IPS-18c (cell line): ENCODE data around the gene KRTAP4-5.
"Not testable (repeated sequence)": the region's sequence is repeated elsewhere in the genome, so short reads cannot be mapped to it uniquely, and the experiment has no call there.

Experiments
- H3K4me3 ChIP-seq: 2 replicates; pipeline ENCODE4 v1.7.0; 2013; ENCODE audit warnings: low read depth, mild to moderate bottlenecking, low read length, moderate library complexity; ENCODE audit not compliant: insufficient read depth
- H3K9me3 ChIP-seq: one replicate; pipeline ENCODE4 v1.6.1; 2013; ENCODE audit warnings: mild to moderate bottlenecking, low read length, moderate library complexity; ENCODE audit not compliant: control insufficient read depth, insufficient read depth

Gene KRTAP4-5

GRCh38 chr17:41123292-41123990, 26.2 kb downstream of the KRTAP4-5 start:
- not testable (repeated sequence) for H3K4me3 ChIP-seq, H3K9me3 ChIP-seq

- Histone ChIP-seq H3K9me3 (no peaks in the 10 kb centered on the region), H3K4me3 (no peak overlapping the region)
These were observed 27.9 kb downstream of the KRTAP4-5 start for GRCh38 chr17:41121742-41122141.

- H3K4me3 ChIP-seq, H3K9me3 ChIP-seq: not testable (repeated sequence)
These were observed 29.6 kb downstream of the KRTAP4-5 start for GRCh38 chr17:41119696-41120690.

- Histone ChIP-seq H3K9me3 (peaks cover 2% of the 10 kb centered on the region), H3K4me3 (no peak overlapping the region)
These were observed 30.9 kb downstream of the KRTAP4-5 start for GRCh38 chr17:41118721-41119120.

GRCh38 chr17:41117846-41118386, 31.7 kb downstream of the KRTAP4-5 start, which contains the start of gene KRTAP4-11:
Gene KRTAP4-11 (minus strand): TSS chr17:41118373. CDS start chr17:41118315, 58 bp downstream.
- H3K9me3 ChIP-seq, H3K4me3 ChIP-seq: not testable (repeated sequence)

GRCh38 chr17:41116297-41116696, 33.3 kb downstream of the KRTAP4-5 start:
- Histone ChIP-seq H3K9me3 (peaks cover 5% of the 10 kb centered on the region), H3K4me3 (no peak overlapping the region)

GRCh38 chr17:41111151-41111885, 38.3 kb downstream of the KRTAP4-5 start:
- Histone ChIP-seq H3K9me3 (peaks cover 5% of the 10 kb centered on the region), H3K4me3 (no peak overlapping the region)

GRCh38 chr17:41108728-41109386, 40.8 kb downstream of the KRTAP4-5 start:
- H3K4me3 ChIP-seq, H3K9me3 ChIP-seq: not testable (repeated sequence)

- no peak overlapping the region for H3K4me3 ChIP-seq
- peaks cover under 1% of the 10 kb centered on the region for H3K9me3 ChIP-seq
These were observed 41.6 kb downstream of the KRTAP4-5 start for GRCh38 chr17:41107941-41108450.

GRCh38 chr17:41105347-41105746, 44.3 kb downstream of the KRTAP4-5 start, which contains the start of gene KRTAP4-9:
Gene KRTAP4-9 (plus strand): TSS chr17:41105389. CDS start chr17:41105389, 0 bp downstream.
- not testable (repeated sequence) for H3K9me3 ChIP-seq, H3K4me3 ChIP-seq

GRCh38 chr17:41104386-41105038, 45.1 kb downstream of the KRTAP4-5 start:
- H3K4me3 ChIP-seq, H3K9me3 ChIP-seq: not testable (repeated sequence)

- no peaks in the 10 kb centered on the region for H3K9me3 ChIP-seq
- H3K4me3 ChIP-seq = no peak overlapping the region
These were observed 45.7 kb downstream of the KRTAP4-5 start for GRCh38 chr17:41103896-41104295.

GRCh38 chr17:41101586-41102259, 47.9 kb downstream of the KRTAP4-5 start, which contains the start of gene KRTAP4-16:
Gene KRTAP4-16 (minus strand): TSS chr17:41102209. CDS start chr17:41102209, 0 bp downstream.
- H3K9me3 ChIP-seq = no peaks in the 10 kb centered on the region
- H3K4me3 ChIP-seq = no peak within 1 kb of the TSS

GRCh38 chr17:41099682-41100480, 49.7 kb downstream of the KRTAP4-5 start:
- H3K4me3 ChIP-seq, H3K9me3 ChIP-seq: not testable (repeated sequence)
